GM10847 (cell line): ENCODE results near the gene NRXN3.

Experiments
- POLR2A ChIP-seq: IDR thresholded peaks from 2 replicates; pipeline ENCODE4 v1.6.1; 2011; ENCODE audit not compliant: insufficient read length; ENCODE audit errors: extremely low read depth

Gene NRXN3

DNA sequence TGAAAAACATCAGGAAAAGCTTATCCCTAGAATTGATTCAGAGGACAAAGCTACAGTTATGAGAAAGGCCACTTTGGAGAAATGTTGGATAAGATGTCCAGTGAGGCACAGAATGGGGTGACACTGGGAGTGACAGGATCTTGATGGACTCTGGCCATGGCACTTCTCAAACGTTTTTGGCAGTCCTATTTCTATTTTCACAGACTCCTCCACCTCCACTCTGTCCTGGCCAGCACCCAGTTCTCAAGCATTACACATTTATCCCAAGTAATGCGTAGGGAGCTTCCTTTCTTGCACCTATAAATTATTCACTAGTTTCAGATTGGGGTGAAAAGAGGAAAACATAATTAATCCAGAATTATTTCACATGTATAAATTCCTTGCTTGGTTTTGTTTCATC, 727.3 kb downstream of the NRXN3 start:
- TF ChIP-seq POLR2A, result no peak

DNA sequence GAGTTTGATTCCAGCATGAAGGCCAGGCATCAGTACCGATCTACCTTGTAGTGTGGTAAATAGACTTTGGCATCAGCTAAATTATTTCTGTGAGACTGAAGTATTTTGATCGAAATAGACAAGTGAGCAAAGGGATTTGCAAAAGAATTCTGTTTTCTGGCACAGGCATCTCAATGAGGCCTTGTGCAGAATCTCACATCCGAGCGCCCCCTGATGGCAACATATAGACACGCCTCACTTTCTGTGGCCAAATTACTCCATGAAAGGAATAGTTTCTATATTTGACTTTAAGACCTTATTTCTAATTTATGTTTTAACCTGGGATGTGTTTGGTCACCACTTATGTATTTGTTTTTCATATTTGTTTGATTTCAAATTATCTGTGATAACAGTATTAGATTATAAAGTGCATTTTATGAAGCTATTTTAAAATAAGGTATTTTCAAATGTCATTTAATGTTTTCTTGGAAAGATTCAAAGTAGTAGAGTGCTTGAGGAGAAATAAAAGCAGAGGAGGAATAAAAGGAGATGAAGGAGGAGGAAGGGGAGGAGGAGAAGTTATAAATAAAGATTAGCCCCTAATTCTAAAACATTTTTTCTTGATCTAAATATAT, 731.9 kb downstream of the NRXN3 start:
- no peak for TF ChIP-seq POLR2A

DNA sequence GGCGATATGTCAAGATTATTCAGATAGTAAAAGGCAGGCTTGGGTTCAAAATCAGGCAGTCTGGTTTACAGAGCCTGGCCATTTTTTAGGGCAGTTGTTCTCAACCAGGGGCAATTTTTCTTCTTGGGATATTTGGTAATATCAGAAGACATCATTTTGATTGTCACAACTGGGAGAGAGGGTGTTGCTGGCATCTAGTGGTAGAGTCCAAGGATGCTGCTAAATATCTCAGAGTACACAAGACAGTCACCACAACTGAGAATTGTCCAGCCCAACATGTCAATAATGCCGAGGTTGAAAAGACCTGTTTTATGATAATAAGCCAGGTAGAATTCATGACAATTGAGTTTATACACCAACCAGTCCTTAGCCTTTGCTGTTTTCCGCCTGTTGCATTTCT, 733.9 kb downstream of the NRXN3 start:
- TF ChIP-seq POLR2A, result no peak

- TF ChIP-seq POLR2A, result no peak
Observed at GRCh38 chr14:78917462-78917861, 747.3 kb downstream of the NRXN3 start.

DNA sequence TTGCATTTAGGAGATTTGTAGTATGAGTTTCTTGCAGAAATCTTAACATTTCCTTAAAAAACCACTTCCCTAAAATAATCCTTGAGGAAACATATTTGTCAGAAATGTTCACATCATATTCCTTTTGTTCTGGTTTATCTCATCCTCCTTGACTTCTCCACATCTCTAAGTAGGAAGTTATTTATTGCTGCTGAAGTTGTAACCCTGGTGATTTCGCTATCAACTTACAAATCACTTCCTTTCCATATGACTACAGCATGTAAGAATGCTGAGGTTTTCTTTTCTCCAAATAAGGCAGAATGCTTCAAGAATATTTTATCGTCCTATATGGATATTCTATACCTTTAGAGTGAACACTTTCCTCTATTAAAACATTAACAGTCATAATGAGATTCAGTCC, 751.7 kb downstream of the NRXN3 start:
- no peak for TF ChIP-seq POLR2A

DNA sequence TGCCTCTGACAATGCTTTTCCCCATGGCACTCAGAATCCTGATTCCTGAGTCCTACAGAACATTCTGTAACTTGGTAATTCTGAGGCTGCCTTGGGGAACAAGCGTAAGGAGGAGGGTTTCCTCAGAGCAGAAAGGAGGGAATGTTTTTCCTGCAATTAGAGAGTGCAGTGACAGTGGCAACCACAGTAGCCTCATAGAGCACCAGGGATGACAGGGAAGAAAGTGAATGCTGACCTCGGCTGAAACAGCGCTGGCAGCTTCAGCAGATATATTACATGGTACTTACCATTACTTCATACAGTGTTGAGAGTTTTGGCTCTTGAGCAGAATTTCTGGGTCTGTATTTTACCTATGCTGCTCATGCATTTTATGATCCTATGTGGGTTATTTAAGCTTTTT, 757.1 kb downstream of the NRXN3 start:
- no peak for TF ChIP-seq POLR2A

GRCh38 chr14:78933166-78933565, 763.0 kb downstream of the NRXN3 start:
- no peak for TF ChIP-seq POLR2A

DNA sequence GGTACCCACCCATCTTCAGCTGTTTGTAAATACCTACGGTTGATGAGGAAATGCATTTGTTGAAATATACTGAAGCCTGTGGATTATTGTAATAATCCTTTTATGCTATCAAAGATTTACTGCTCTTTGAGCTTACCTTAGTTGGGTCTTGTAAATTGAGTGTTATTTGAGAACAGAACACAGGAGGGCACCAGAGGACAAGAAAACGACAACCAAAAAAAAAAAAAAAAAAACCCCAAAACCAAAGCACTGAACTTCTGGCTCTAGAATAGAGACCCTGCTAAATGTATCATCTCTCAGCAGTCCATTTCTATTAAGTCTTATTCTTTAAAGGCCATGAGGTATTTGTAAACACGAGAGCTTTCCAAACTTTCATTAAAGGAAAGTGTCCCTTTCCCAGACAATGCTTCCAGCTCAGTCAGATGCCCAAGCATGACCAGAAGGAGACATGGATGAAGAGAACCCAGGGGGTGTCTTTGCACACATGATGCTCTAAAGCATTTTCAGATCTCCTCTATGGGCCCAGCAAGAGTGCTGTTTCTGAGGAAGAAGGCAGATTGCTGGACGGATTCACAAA, 763.9 kb downstream of the NRXN3 start:
- TF ChIP-seq POLR2A, result no peak

- TF ChIP-seq POLR2A, result no peak
Observed at GRCh38 chr14:78946949-78947348, 776.8 kb downstream of the NRXN3 start.

GRCh38 chr14:78947681-78948080, 777.5 kb downstream of the NRXN3 start:
- TF ChIP-seq POLR2A, result no peak

GRCh38 chr14:78950649-78951048, 780.5 kb downstream of the NRXN3 start:
- TF ChIP-seq POLR2A, result no peak

- no peak for TF ChIP-seq POLR2A
Observed at GRCh38 chr14:78951602-78952001, 781.4 kb downstream of the NRXN3 start.

GRCh38 chr14:78959674-78960264, 789.6 kb downstream of the NRXN3 start:
- no peak for TF ChIP-seq POLR2A

GRCh38 chr14:78967111-78967809, 797.1 kb downstream of the NRXN3 start:
- no peak for TF ChIP-seq POLR2A

- no peak for TF ChIP-seq POLR2A
Observed at GRCh38 chr14:78968265-78968664, 798.1 kb downstream of the NRXN3 start.

DNA sequence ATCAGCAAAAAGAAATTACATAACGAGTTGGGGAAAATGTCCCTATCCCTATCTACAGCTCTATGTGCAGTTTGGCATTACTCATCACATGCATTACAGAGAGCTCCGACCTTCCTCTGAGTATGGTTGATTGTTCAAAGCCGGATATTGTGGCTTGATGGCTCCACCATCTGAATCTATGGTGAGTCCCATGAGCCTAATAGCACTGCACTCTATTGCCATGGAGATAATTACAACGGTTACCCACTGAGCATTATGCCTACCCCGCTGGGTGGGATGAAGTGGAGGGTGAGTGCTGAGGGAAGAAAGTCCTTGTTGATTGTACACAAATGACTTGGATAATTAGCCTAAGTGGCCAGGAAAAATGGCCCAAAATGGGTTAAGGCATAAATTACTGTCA, 800.5 kb downstream of the NRXN3 start:
- no peak for TF ChIP-seq POLR2A

DNA sequence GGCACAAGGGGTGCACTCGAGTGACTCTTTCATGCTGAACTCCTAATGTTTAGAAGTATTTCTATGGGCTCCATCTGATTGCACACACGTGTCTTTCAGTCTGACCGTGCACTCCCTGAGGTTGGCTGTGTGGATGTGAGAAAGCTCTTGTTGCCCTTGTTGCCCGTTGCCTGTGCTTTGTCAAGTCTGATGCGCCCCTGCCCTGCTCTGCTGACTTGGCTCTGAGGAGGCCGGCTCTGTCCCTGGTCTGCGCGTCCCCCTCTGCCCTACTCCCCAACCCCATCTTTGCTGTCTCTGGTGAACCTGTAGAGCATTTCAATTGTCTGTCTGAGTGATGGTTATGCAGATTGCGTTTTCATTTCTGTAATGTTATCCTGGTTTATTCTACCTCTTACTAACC, 802.3 kb downstream of the NRXN3 start:
- no peak for TF ChIP-seq POLR2A

DNA sequence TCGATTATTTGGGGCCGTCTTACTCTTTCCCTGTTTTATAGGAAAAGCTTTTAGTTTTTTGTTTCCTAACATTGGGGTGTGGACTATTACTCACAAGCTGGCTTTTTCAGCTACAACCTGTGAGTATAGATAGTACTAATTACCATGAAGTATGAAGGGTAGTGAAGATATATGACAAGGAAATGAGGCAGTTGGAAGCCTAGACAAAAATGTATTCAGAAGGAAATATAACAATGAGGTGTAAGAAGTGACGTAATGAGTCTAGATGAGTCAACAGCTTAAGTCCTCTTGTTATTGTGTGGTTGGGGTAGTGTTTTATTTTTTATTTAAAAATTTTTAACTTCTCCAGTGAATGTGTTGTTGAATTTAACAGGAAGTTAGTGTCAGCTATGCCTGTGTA, 804.5 kb downstream of the NRXN3 start:
- no peak for TF ChIP-seq POLR2A
